DOHH2 (cell line): Measurements from ENCODE around the gene IMPG2.

ENCODE experiments used
- H3F3A ChIP-seq: fragments of 200-600 bp; sonication (generic), shearing (Covaris generic); 2 replicates; pipeline ENCODE4 v1.6.0; 2016; ENCODE audit warnings: antibody characterized with exemption, mild to moderate bottlenecking; ENCODE audit not compliant: control insufficient read depth, insufficient read depth
- H3K27ac ChIP-seq: fragments of 200-600 bp; sonication (generic); 2 replicates; pipeline ENCODE4 v1.5.1; 2014; ENCODE audit warnings: low read depth, mild to moderate bottlenecking, low read length, moderate library complexity
- H3K27me3 ChIP-seq: fragments of 200-600 bp; sonication (generic); 2 replicates; pipeline ENCODE4 v1.6.1; 2014; ENCODE audit warnings: mild to moderate bottlenecking, low read length, mixed read lengths; ENCODE audit not compliant: control insufficient read depth
- H3K36me3 ChIP-seq: fragments of 200-600 bp; sonication (generic); 2 replicates; pipeline ENCODE4 v1.6.1; 2014; ENCODE audit warnings: mild to moderate bottlenecking, low read length, moderate library complexity, mixed read lengths; ENCODE audit not compliant: control insufficient read depth
- H3K4me1 ChIP-seq: fragments of 200-600 bp; sonication (generic); 2 replicates; pipeline ENCODE4 v1.6.1; 2014; ENCODE audit warnings: mild to moderate bottlenecking, low read length, mixed read lengths; ENCODE audit not compliant: control insufficient read depth
- H3K4me2 ChIP-seq: fragments of 200-600 bp; sonication (generic); 2 replicates; pipeline ENCODE4 v1.6.0; 2014; ENCODE audit warnings: mild to moderate bottlenecking, low read length, moderate library complexity
- H3K4me3 ChIP-seq: fragments of 200-600 bp; sonication (generic); 2 replicates; pipeline ENCODE4 v1.5.1; 2014; ENCODE audit warnings: mild to moderate bottlenecking, low read length, mixed read lengths
- H3K79me2 ChIP-seq: fragments of 200-600 bp; sonication (generic); 2 replicates; pipeline ENCODE4 v1.6.1; 2014; ENCODE audit warnings: mild to moderate bottlenecking, low read length, mixed read lengths; ENCODE audit not compliant: control insufficient read depth
- H3K9me2 ChIP-seq: fragments of 200-600 bp; sonication (generic); replicated peaks from 2 replicates; pipeline ENCODE4 v1.6.1; 2014; ENCODE audit warnings: mild to moderate bottlenecking, low read length, mixed read lengths; ENCODE audit not compliant: control insufficient read depth
- H3K9me3 ChIP-seq: fragments of 200-600 bp; sonication (generic); 2 replicates; pipeline ENCODE4 v1.6.1; 2014; ENCODE audit warnings: antibody characterized with exemption, low read length, mixed read lengths; ENCODE audit not compliant: control insufficient read depth, insufficient read depth
- H4K20me1 ChIP-seq: fragments of 200-600 bp; sonication (generic); 2 replicates; pipeline ENCODE4 v1.6.0; 2014; ENCODE audit warnings: low read depth, mild to moderate bottlenecking, antibody characterized with exemption, low read length, moderate library complexity; ENCODE audit not compliant: control insufficient read depth, insufficient read depth
- EZH2phosphoT487 ChIP-seq: fragments of 200-600 bp; sonication (generic); IDR thresholded peaks from 2 replicates; pipeline ENCODE4 v1.6.1; 2017; ENCODE audit warnings: borderline replicate concordance, mild to moderate bottlenecking, antibody characterized with exemption, low read length, moderate library complexity, mixed read lengths
- TF ChIP-seq, protein P1 (sequence below): fragments of 200-600 bp; sonication (generic); IDR thresholded peaks from one replicate; pipeline ENCODE4 v1.5.1; 2014; ENCODE audit warnings: antibody characterized with exemption, mild to moderate bottlenecking, low read depth, low read length; ENCODE audit not compliant: poor library complexity, severe bottlenecking

Gene IMPG2

DNA sequence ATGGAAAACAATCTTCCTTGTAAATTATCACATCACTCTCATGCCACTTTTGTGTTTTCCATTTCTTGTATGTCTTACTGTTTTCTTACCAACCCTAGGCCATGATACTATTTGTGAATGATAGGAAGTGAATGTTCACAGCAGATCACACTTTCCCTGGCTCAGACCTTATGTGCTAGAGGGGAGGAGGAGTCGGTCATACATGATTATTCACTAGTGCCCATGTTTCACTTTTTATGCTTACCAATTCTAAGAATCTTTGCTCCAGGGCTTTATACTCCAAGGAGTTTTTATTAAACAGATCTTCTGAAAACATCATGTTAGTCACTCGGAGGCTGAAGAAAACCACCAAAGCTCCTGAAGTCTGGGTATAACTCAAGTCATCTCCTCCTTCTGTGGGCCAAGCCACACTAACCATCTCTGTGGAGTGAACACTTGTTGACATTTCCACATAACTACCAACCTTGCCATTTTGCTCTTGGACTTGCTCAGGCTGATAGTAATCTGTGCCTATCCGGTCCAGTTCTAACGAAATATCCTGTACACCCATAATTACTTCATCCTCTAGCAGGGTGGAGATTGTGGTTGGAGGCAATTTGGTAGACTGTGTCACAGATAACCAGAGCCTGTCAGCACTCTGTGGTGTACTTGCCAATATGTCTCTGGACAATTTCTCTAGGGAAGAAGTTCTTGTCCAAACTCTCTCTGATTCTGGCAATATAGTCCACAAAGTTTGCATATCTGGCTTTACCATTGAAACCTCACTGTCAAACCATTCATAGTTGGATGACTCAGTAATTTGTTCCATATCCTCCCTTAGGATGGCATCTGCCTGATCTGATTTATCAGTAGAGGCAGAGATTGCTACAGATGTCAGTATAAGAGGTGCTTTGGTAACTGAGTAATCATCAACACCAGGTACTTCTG lies 76.8 kb downstream of the IMPG2 start:
- H3K27ac ChIP-seq: no peak overlapping the region
- no peaks in the 10 kb centered on the region for H3K9me3 ChIP-seq
- H3K4me1 ChIP-seq: no peaks in the 10 kb centered on the region
- no peaks in the 10 kb centered on the region for H3F3A ChIP-seq
- no peak overlapping the region for H3K4me3 ChIP-seq
- no peaks in the 10 kb centered on the region for H3K27me3 ChIP-seq
- no peaks in the 10 kb centered on the region for H3K79me2 ChIP-seq
- TF ChIP-seq EZH2phosphoT487: no peak
- TF ChIP-seq, protein P1, sequence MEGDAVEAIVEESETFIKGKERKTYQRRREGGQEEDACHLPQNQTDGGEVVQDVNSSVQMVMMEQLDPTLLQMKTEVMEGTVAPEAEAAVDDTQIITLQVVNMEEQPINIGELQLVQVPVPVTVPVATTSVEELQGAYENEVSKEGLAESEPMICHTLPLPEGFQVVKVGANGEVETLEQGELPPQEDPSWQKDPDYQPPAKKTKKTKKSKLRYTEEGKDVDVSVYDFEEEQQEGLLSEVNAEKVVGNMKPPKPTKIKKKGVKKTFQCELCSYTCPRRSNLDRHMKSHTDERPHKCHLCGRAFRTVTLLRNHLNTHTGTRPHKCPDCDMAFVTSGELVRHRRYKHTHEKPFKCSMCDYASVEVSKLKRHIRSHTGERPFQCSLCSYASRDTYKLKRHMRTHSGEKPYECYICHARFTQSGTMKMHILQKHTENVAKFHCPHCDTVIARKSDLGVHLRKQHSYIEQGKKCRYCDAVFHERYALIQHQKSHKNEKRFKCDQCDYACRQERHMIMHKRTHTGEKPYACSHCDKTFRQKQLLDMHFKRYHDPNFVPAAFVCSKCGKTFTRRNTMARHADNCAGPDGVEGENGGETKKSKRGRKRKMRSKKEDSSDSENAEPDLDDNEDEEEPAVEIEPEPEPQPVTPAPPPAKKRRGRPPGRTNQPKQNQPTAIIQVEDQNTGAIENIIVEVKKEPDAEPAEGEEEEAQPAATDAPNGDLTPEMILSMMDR: no peak
- H4K20me1 ChIP-seq: no peaks in the 10 kb centered on the region
- no peaks in the 10 kb centered on the region; the same call in 1 of the 2 replicates for H3K9me2 ChIP-seq
- H3K4me2 ChIP-seq: no peak overlapping the region
- no peaks in the 10 kb centered on the region for H3K36me3 ChIP-seq

DNA sequence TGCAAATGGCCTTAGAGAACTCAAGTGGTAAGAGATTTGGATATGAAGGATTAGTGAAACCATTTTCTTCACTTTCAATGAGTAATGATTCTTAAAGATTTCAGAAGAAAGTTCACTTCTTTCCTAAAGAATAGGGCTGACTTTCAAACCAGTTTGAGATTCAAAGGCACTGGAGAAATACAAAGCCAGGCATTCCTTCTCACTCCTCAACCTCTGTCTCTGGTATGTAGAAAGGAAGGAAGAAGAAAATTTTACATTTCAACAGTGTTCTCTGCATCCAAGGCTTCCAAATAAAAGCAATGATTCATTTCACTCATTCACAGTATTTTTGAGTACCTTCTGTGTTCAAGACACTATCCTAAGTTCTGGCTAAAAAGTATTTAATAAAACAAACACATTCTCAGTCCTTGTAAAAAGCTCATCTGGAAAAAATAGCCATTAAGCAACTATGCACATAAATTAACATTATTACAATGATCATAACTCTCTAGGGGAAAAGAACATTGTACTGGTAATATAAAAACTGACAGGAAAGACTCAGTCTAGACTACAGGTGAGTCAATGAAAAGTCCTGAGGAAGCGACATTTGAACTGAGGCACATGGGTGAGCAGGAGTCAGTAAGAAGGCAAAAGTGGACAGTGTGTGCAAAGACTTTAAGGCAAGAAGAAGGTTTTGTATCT lies 79.5 kb downstream of the IMPG2 start:
- H3K79me2 ChIP-seq: no peaks in the 10 kb centered on the region
- no peaks in the 10 kb centered on the region for H3K9me3 ChIP-seq
- TF ChIP-seq EZH2phosphoT487: no peak
- TF ChIP-seq, protein P1: no peak
- no peaks in the 10 kb centered on the region for H3K4me1 ChIP-seq
- no peak overlapping the region for H3K27ac ChIP-seq
- H3K4me2 ChIP-seq: no peak overlapping the region
- no peaks in the 10 kb centered on the region; the same call in 1 of the 2 replicates for H3K9me2 ChIP-seq
- no peaks in the 10 kb centered on the region for H4K20me1 ChIP-seq
- no peaks in the 10 kb centered on the region for H3K36me3 ChIP-seq
- H3K4me3 ChIP-seq: no peak overlapping the region
- no peaks in the 10 kb centered on the region for H3F3A ChIP-seq
- H3K27me3 ChIP-seq: no peaks in the 10 kb centered on the region

GRCh38 chr3:101235048-101235447 lies 85.3 kb downstream of the IMPG2 start:
- Histone ChIP-seq H3K36me3 (no peaks in the 10 kb centered on the region), H3K79me2 (no peaks in the 10 kb centered on the region), H3K4me1 (no peaks in the 10 kb centered on the region), H4K20me1 (no peaks in the 10 kb centered on the region), H3K4me2 (no peak overlapping the region), H3K4me3 (no peak overlapping the region), H3F3A (no peaks in the 10 kb centered on the region), H3K9me2 (no peaks in the 10 kb centered on the region), H3K27me3 (no peaks in the 10 kb centered on the region), H3K27ac (no peak overlapping the region), H3K9me3 (no peaks in the 10 kb centered on the region)
- TF ChIP-seq, protein P1: no peak
- no peak for TF ChIP-seq EZH2phosphoT487
